IPS-18a (cell line): ENCODE results near the gene OR2B2.

Source experiments
- H3K27ac ChIP-seq: one replicate; pipeline ENCODE4 v1.5.1; 2013; ENCODE audit warnings: low read length
- H3K27me3 ChIP-seq: one replicate; pipeline ENCODE4 v1.6.1; 2013; ENCODE audit warnings: mild to moderate bottlenecking, low read length; ENCODE audit not compliant: control insufficient read depth, insufficient read depth
- H3K36me3 ChIP-seq: one replicate; pipeline ENCODE4 v1.6.1; 2013; ENCODE audit warnings: low read depth, low read length; ENCODE audit not compliant: control insufficient read depth
- H3K4me1 ChIP-seq: one replicate; pipeline ENCODE4 v1.6.1; 2013; ENCODE audit warnings: low read depth, low read length; ENCODE audit not compliant: control insufficient read depth
- H3K4me3 ChIP-seq: one replicate; pipeline ENCODE4 v1.5.1; 2013; ENCODE audit warnings: low read length
- H3K9ac ChIP-seq: one replicate; pipeline ENCODE4 v1.6.1; 2013; ENCODE audit warnings: mild to moderate bottlenecking, low read length, moderate library complexity
- H3K9me3 ChIP-seq: one replicate; pipeline ENCODE4 v1.6.1; 2013; ENCODE audit warnings: low read depth, low read length; ENCODE audit not compliant: control insufficient read depth

OR2B2 gene

DNA sequence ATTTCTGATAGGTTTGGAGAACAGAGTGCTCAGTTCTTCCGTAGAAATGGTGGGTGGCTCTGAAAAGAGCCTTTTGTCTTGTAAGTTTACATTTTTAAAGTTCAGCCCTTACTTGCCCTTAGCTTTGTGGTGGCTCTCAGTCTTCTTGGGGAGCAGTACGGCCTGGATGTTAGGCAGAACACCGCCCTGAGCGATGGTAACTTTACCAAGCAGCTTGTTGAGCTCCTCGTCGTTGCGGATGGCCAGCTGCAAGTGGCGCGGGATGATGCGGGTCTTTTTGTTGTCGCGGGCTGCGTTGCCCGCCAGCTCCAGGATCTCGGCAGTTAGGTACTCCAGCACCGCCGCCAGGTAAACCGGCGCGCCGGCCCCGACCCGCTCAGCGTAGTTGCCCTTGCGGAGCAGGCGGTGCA, 19.5 kb downstream of the OR2B2 start:
- no peaks in the 10 kb centered on the region for H3K9me3 ChIP-seq
- no peaks in the 10 kb centered on the region for H3K27me3 ChIP-seq
- H3K4me3 ChIP-seq: peak overlapping the region; percentile 97
- H3K27ac ChIP-seq: peak overlapping the region; percentile 78
- peak overlapping the region; percentile 99 for H3K9ac ChIP-seq
- no peaks in the 10 kb centered on the region for H3K36me3 ChIP-seq
- peaks cover 27% of the 10 kb centered on the region for H3K4me1 ChIP-seq

DNA sequence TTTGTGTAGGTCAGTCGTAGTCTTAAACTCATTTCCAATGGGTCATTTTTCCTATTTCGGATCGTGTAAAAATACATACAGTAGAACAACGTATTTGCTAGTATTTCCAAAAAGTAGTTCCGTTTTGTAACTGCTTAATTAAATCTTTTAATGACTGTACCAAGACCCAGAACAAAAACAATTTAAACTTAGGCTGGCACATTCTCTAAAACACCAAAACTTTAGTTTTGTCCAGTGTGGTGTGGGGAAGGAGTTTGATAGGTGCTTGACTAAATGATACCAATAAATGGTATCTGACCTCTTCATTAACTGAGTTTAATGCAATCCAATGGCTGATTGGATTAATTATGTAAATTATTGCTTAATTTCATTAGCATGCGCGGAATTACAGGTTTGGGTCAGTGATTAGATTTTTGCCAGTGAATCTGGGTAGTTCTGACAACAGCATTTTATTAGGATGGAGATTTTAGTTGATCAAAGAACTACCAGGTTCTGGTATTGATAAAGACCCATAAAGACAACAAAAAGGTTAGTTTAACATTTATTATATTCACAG, 20.8 kb downstream of the OR2B2 start:
- Histone ChIP-seq H3K27me3 (no peaks in the 10 kb centered on the region), H3K27ac (peak overlapping the region; percentile 78), H3K9me3 (no peaks in the 10 kb centered on the region), H3K4me1 (peaks cover 23% of the 10 kb centered on the region), H3K9ac (peak overlapping the region; percentile 99), H3K4me3 (peak overlapping the region; percentile 97), H3K36me3 (no peaks in the 10 kb centered on the region)

DNA sequence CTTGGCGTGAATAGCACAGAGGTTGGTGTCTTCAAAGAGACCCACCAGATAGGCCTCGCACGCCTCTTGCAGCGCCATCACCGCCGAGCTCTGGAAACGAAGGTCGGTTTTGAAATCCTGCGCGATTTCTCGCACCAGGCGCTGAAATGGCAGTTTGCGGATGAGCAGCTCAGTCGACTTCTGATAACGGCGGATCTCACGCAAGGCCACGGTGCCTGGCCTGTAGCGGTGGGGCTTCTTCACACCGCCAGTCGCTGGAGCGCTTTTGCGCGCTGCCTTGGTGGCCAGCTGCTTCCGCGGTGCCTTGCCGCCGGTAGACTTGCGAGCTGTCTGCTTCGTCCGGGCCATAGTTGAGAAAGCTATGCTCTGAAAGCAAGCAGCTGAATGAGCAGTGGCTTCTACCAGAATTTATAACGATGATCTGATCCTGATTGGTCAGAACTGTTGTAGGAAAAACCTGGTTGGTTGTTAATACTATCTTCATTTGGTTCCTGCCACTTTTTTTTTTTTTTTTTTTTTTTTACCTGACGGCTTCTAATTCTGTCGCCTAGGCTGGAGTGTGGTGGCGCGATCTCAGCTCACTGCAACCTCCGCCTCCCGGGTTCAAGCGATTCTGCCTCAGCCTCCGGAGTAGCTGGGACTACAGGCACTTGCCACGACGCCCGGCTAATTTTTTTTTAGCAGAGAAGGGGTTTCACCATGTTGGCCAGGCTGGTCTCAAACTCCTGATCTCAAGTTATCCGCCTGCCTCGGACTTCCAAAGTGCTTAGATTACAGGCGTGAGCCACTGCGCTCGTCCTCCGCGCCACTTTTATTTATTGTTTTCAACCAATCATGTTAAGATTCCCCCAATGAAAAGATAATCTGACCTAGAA, 21.5 kb downstream of the OR2B2 start:
- Histone ChIP-seq H3K9me3 (no peaks in the 10 kb centered on the region), H3K4me3 (peak overlapping the region; percentile 97), H3K9ac (peak overlapping the region; percentile 99), H3K36me3 (no peaks in the 10 kb centered on the region), H3K27ac (peak overlapping the region; percentile 78), H3K4me1 (peaks cover 19% of the 10 kb centered on the region), H3K27me3 (no peaks in the 10 kb centered on the region)

DNA sequence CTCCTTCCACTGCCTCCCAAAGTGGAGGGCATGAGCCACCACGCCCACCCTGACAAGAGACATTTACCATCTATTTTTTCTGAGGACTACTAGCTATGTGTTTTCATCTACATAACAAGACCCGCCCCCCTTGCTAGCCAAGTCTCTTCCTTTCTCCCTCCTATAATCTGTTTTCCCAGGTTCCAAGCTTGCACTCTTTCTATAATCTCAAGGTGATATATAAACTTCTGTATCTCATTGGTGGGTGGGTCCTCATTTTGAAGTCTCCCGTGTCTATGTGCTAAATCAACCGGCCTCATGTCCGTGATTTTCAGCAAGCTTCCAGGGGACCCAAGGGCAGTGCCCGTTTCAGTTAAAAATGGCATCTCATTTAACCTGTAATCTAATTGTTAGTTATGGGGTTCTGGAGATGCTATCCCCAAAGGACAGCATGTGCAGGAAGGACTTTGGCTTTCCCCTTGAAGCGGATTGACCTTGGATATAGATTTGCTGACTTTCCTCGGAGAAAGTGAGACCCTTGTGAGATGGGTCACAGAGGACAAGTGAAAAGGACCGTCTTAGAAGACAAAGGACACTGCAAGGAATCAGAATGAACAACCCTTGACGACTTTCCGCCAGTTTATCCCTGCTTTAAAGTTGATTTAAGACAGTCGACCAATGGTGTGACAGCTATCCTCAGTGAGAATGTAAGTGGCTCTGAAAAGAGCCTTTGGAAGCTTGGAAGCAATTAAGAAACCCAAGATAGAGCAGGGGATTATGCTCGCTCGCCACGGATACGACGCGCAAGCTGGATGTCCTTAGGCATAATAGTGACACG, 22.4 kb downstream of the OR2B2 start:
- H3K27ac ChIP-seq: peak overlapping the region; percentile 54

DNA sequence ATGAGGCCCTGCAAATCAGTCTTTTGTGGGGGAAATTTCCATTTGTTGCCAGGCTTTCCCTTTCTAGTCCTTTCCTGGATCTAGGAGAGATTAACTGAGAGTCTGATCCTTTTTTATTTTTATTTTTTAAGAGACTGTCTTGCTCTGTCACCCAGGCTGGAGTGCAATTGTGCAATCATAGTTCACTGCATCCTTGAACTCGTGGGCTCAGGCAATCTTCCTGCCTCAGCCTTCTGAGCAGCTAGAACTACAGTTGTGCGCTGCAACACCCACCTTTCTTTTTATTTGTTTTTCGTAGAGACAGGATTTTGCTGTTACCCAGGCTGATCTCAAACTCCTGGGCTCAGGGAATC, 22.9 kb downstream of the OR2B2 start:
- H3K4me1 ChIP-seq: peaks cover 17% of the 10 kb centered on the region
- peak overlapping the region; percentile 97 for H3K4me3 ChIP-seq
- H3K9me3 ChIP-seq: no peaks in the 10 kb centered on the region
- no peaks in the 10 kb centered on the region for H3K36me3 ChIP-seq
- peak overlapping the region; percentile 73 for H3K27ac ChIP-seq
- H3K9ac ChIP-seq: peak overlapping the region; percentile 99
- H3K27me3 ChIP-seq: no peaks in the 10 kb centered on the region

More for the DNA sequence above, 22.4 kb downstream of the OR2B2 start:
- Histone ChIP-seq H3K9ac (peak overlapping the region; percentile 99), H3K36me3 (no peaks in the 10 kb centered on the region), H3K9me3 (no peaks in the 10 kb centered on the region), H3K4me3 (peak overlapping the region; percentile 97), H3K27me3 (no peaks in the 10 kb centered on the region), H3K4me1 (peaks cover 17% of the 10 kb centered on the region)

DNA sequence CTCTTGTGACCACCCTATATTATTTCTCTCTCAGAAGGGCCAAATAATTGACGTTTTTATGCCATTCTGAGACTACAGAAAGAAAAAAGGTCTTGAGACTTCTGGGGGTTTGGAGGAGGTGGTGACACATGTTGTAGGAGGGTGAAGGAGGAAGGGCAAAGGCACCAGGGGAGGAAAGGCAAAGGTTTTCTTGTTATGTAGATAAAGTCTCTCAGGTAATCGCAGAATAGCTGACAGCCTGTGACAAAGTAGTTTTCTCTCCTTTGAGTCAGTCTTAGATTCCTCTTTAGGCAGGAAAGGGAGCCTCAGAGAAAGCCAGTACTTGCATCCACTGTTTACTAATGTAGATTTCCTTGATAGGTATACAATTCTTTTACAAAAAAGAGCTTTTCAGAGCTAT, 23.6 kb downstream of the OR2B2 start:
- H3K27me3 ChIP-seq: no peaks in the 10 kb centered on the region
- H3K4me3 ChIP-seq: peak overlapping the region; percentile 97
- H3K9me3 ChIP-seq: no peaks in the 10 kb centered on the region
- H3K27ac ChIP-seq: peak overlapping the region; percentile 73
- peak overlapping the region; percentile 99 for H3K9ac ChIP-seq
- H3K4me1 ChIP-seq: peaks cover 17% of the 10 kb centered on the region
- H3K36me3 ChIP-seq: no peaks in the 10 kb centered on the region

DNA sequence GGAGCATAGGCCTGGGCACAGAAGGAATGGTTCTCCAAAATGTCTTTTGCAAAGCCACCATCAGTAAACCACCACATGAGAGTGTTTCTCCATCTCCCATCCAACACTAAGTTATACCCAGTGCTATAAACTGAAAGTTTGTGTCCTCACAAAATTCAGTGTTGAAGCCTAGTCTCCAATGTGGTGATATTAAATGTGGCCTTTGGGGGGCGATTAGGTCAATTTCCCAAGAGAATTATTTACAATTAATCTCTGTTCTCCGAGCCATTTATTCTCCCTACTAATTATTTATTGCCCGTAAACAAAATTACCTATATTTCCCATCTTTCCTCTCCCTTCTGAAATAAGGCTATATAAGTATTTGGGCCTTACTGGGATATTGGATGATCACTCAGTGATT, 26.1 kb downstream of the OR2B2 start:
- H3K9ac ChIP-seq: no peak overlapping the region
- H3K36me3 ChIP-seq: no peaks in the 10 kb centered on the region
- no peaks in the 10 kb centered on the region for H3K27me3 ChIP-seq
- no peak overlapping the region for H3K4me3 ChIP-seq
- peaks cover 28% of the 10 kb centered on the region for H3K4me1 ChIP-seq
- no peaks in the 10 kb centered on the region for H3K9me3 ChIP-seq
- H3K27ac ChIP-seq: no peak overlapping the region

DNA sequence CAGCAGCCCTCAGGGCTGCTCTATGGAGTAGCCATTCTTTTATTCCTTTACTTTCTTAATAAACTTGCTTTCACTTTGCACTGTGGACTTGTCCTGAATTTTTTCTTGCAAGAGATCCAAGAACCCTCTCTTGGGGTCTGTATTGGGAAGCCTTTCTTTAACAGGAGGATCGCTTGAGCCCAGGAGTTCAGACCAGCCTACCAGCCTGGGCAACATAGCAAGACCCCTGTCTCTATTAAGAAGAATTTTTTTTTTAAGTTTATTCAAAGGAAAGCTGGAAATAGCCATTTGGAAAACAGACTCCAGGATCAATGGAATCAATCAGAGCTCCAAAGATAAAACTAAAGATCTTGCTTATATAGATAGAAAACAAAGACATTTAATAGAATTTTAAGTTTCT, 29.1 kb downstream of the OR2B2 start:
- Histone ChIP-seq H3K9ac (no peak overlapping the region), H3K9me3 (no peaks in the 10 kb centered on the region), H3K4me1 (peaks cover 16% of the 10 kb centered on the region), H3K27me3 (no peaks in the 10 kb centered on the region), H3K36me3 (no peaks in the 10 kb centered on the region), H3K4me3 (no peak overlapping the region), H3K27ac (no peak overlapping the region)

DNA sequence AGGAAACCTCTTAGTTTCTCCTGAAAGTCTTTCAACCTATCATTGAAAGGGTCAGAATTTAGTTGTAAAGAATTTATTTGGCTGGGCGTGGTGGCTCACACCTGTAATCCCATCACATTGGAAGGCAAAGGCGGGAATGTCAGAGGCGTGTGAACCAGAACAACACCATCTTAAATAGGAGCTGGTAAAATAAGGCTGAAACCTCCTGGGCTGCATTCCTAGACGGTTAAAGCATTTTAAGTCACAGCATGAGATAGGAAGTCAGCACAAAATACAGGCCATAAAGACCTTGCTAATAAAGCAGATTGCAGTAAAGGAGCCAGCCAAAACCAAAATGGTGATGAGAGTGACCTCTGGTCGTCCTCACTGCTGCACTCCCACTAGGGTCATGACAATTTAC, 29.6 kb downstream of the OR2B2 start:
- Histone ChIP-seq H3K4me1 (peaks cover 11% of the 10 kb centered on the region), H3K36me3 (no peaks in the 10 kb centered on the region), H3K27ac (peak overlapping the region; percentile 13), H3K9me3 (no peaks in the 10 kb centered on the region), H3K4me3 (no peak overlapping the region), H3K9ac (no peak overlapping the region), H3K27me3 (no peaks in the 10 kb centered on the region)

DNA sequence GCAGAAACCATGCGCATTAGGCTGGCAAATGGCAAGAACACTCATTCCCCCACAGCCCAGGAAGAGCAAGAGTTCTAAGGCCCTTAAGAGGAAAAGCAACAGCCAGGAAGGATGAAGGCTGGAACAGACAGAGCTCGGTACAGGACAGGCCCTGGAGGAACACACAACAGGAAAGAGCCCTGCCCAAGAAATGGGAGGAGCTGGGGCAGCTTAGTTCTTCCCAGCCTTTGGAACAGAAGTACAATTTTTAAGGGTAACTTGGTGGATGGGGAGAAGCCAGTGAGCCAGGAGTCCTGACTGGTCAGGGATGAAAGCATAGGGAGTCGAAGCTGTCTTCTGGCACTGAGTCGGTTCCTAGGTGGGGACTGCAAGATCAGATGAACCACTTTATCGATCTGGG, 32.4 kb downstream of the OR2B2 start:
- no peak overlapping the region for H3K27ac ChIP-seq
- peaks cover 11% of the 10 kb centered on the region for H3K4me1 ChIP-seq
- no peaks in the 10 kb centered on the region for H3K27me3 ChIP-seq
- H3K36me3 ChIP-seq: no peaks in the 10 kb centered on the region
- H3K9me3 ChIP-seq: no peaks in the 10 kb centered on the region
- no peak overlapping the region for H3K9ac ChIP-seq
- H3K4me3 ChIP-seq: no peak overlapping the region

DNA sequence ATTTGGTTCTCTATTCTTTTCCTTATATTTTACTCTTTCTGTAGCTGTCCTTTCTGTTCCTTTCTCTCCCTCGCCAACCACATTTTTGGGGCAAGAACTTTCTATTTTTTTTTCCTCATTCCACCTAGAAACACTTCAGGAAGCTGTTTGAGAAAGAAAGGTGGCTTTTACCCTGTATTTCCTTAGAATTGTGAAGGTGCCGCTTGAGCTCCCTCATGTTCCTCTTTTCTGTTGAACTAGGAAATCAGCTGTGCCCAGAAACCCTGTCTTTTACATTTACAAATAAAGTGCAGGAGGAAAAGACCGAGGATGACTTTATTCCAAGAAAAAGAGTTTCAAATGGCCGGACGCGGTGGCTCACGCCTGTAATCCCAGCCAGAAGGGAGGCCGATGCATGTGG, 38.2 kb downstream of the OR2B2 start:
- H3K9me3 ChIP-seq: no peaks in the 10 kb centered on the region
- no peaks in the 10 kb centered on the region for H3K27me3 ChIP-seq
- peak overlapping the region; percentile 91 for H3K9ac ChIP-seq
- no peaks in the 10 kb centered on the region for H3K36me3 ChIP-seq
- H3K4me1 ChIP-seq: peaks cover 7% of the 10 kb centered on the region
- H3K4me3 ChIP-seq: peak overlapping the region; percentile 78
- H3K27ac ChIP-seq: peak overlapping the region; percentile 89
